Cortex of kidney (tissue), 1 donor: ENCODE measurements around the gene ENAH.

Experiments
- DNase-seq: peaks from one replicate; lab custom pipeline; 2025; lab: John Stamatoyannopoulos, UW

The ENAH gene

GRCh38 chr1:225451340-225451739 lies 201.6 kb downstream of the ENAH start:
- no peak for DNase-seq

- no peak for DNase-seq
Measured at GRCh38 chr1:225450491-225451191, 202.3 kb downstream of the ENAH start.

GRCh38 chr1:225449774-225450173 lies 203.1 kb downstream of the ENAH start:
- no peak for DNase-seq

GRCh38 chr1:225449261-225449660 lies 203.7 kb downstream of the ENAH start:
- no peak for DNase-seq

GRCh38 chr1:225448146-225448805 lies 204.6 kb downstream of the ENAH start:
- DNase-seq: no peak

GRCh38 chr1:225447650-225448089 lies 205.3 kb downstream of the ENAH start:
- no peak for DNase-seq

GRCh38 chr1:225446981-225447615 lies 205.8 kb downstream of the ENAH start:
- DNase-seq: no peak

- no peak for DNase-seq
Measured at GRCh38 chr1:225446595-225446960, 206.3 kb downstream of the ENAH start.

- no peak for DNase-seq
Measured at GRCh38 chr1:225445639-225446594, 207.0 kb downstream of the ENAH start.

- DNase-seq: no peak
Measured at GRCh38 chr1:225442123-225442505, 210.8 kb downstream of the ENAH start.

- no peak for DNase-seq
Measured at GRCh38 chr1:225441314-225442122, 211.4 kb downstream of the ENAH start.

GRCh38 chr1:225440380-225441221 lies 212.3 kb downstream of the ENAH start:
- DNase-seq: no peak

- no peak for DNase-seq
Measured at GRCh38 chr1:225437710-225438437, 215.0 kb downstream of the ENAH start.
